Mesenchymal stem cell (in vitro differentiated cells and primary cell): ENCODE data around the gene DNASE1L3.

Source experiments
- DNase-seq: peaks from one replicate; pipeline ENCODE4 v3.0.0-alpha.2; 2013
- H2AFZ ChIP-seq: one replicate; pipeline ENCODE4 v1.6.1; 2013; ENCODE audit warnings: low read depth, mild to moderate bottlenecking, control low read depth, inconsistent platforms, low read length, moderate library complexity
- H2AK5ac ChIP-seq: 2 replicates; pipeline ENCODE4 v1.6.1; 2013; ENCODE audit warnings: low read length, moderate library complexity, mild to moderate bottlenecking, inconsistent platforms; ENCODE audit not compliant: severe bottlenecking
- H2BK120ac ChIP-seq: one replicate; pipeline ENCODE4 v1.6.1; 2013; ENCODE audit warnings: low read depth, mild to moderate bottlenecking, inconsistent platforms, low read length, moderate library complexity
- H2BK12ac ChIP-seq, 2 experiments: one replicate each; pipeline ENCODE4 v1.6.1; 2013; ENCODE audit warnings: inconsistent platforms in 2 of 2, low read length in 2 of 2, mild to moderate bottlenecking in 2 of 2, moderate library complexity in 2 of 2, control low read depth in 1 of 2
- H2BK15ac ChIP-seq: one replicate; pipeline ENCODE4 v1.6.1; 2013; ENCODE audit warnings: mild to moderate bottlenecking, low read depth, inconsistent platforms; ENCODE audit not compliant: poor library complexity, severe bottlenecking
- H2BK5ac ChIP-seq: 2 replicates; pipeline ENCODE4 v1.6.1; 2013; ENCODE audit warnings: low read depth, mild to moderate bottlenecking, low read length, control low read depth, inconsistent platforms; ENCODE audit not compliant: poor library complexity, severe bottlenecking
- H3K14ac ChIP-seq, 2 experiments: one replicate each; pipeline ENCODE4 v1.6.1; 2013; ENCODE audit warnings: inconsistent platforms in 2 of 2, low read length in 2 of 2, control low read depth in 1 of 2, mild to moderate bottlenecking in 1 of 2, moderate library complexity in 1 of 2
- H3K18ac ChIP-seq, 2 experiments: one replicate each; pipeline ENCODE4 v1.6.1; 2013; ENCODE audit warnings: inconsistent platforms in 2 of 2, low read length in 2 of 2, control low read depth in 1 of 2, low read depth in 1 of 2, mild to moderate bottlenecking in 1 of 2
- H3K23ac ChIP-seq, 2 experiments: one replicate each; pipeline ENCODE4 v1.6.1; 2013; ENCODE audit warnings: inconsistent platforms in 2 of 2, low read length in 2 of 2, mild to moderate bottlenecking in 2 of 2, moderate library complexity in 2 of 2, control low read depth in 1 of 2
- H3K27ac ChIP-seq: 2 replicates; pipeline ENCODE4 v1.5.1; 2013; ENCODE audit warnings: mild to moderate bottlenecking, moderate library complexity, low read length, control low read depth, inconsistent platforms; ENCODE audit not compliant: poor library complexity, severe bottlenecking
- H3K27me3 ChIP-seq, 2 experiments: 2 replicates each; pipeline versions ENCODE4 v1.6.1 to v1.7.0; 2013; ENCODE audit warnings: low read length in 2 of 2, mild to moderate bottlenecking in 2 of 2, moderate library complexity in 2 of 2, control low read depth in 1 of 2, inconsistent platforms in 1 of 2; ENCODE audit not compliant: control insufficient read depth in 1 of 2, insufficient read depth in 1 of 2
- H3K36me3 ChIP-seq, 2 experiments: 2 replicates each; pipeline versions ENCODE4 v1.6.1 to v1.7.0; 2013; ENCODE audit warnings: low read length in 2 of 2, control low read depth in 1 of 2, inconsistent platforms in 1 of 2, low read depth in 1 of 2, mild to moderate bottlenecking in 1 of 2; ENCODE audit not compliant: insufficient read depth in 2 of 2, control insufficient read depth in 1 of 2
- H3K4ac ChIP-seq, 2 experiments: one replicate each; pipeline ENCODE4 v1.6.1; 2013; ENCODE audit warnings: inconsistent platforms in 2 of 2, low read length in 2 of 2, mild to moderate bottlenecking in 2 of 2, moderate library complexity in 2 of 2, control low read depth in 1 of 2, low read depth in 1 of 2
- H3K4me1 ChIP-seq: 2 replicates; pipeline ENCODE4 v1.6.1; 2013; ENCODE audit warnings: low read depth, low read length, control low read depth; ENCODE audit not compliant: control insufficient read depth, insufficient read depth
- H3K4me2 ChIP-seq: 2 replicates; pipeline ENCODE4 v1.6.1; 2013; ENCODE audit warnings: low read length, mild to moderate bottlenecking, inconsistent platforms; ENCODE audit not compliant: poor library complexity, severe bottlenecking
- H3K4me3 ChIP-seq, 2 experiments: 2 replicates each; pipeline versions ENCODE4 v1.5.1 to v1.7.0; 2013; ENCODE audit warnings: low read length in 2 of 2, mild to moderate bottlenecking in 2 of 2, control low read depth in 1 of 2, low read depth in 1 of 2; ENCODE audit not compliant: insufficient read depth in 1 of 2
- H3K79me1 ChIP-seq: replicated peaks from 2 replicates; pipeline ENCODE4 v1.6.1; 2013; ENCODE audit warnings: mild to moderate bottlenecking, control low read depth, low read length, inconsistent platforms; ENCODE audit not compliant: poor library complexity, severe bottlenecking
- H3K9ac ChIP-seq: 2 replicates; pipeline ENCODE4 v1.7.0; 2013; ENCODE audit warnings: mild to moderate bottlenecking, low read length, moderate library complexity
- H3K9me3 ChIP-seq: 2 replicates; pipeline ENCODE4 v1.7.0; 2013; ENCODE audit warnings: mild to moderate bottlenecking, low read length; ENCODE audit not compliant: control insufficient read depth
- H4K8ac ChIP-seq: one replicate; pipeline ENCODE4 v1.6.1; 2013; ENCODE audit warnings: inconsistent platforms, mild to moderate bottlenecking, low read length, moderate library complexity
- H4K91ac ChIP-seq: one replicate; pipeline ENCODE4 v1.6.1; 2013; ENCODE audit warnings: mild to moderate bottlenecking, low read length, inconsistent platforms
- WGBS: methylation state at CpG from one replicate; pipeline ENCODE4 v1.1.7; 2013; ENCODE audit warnings: mixed read lengths; 5-methylcytosine and 5-hydroxymethylcytosine counted together

DNASE1L3 gene

GRCh38 chr3:58184309-58184981, 26.3 kb downstream of the DNASE1L3 start:
- WGBS, result 88% methylated on average over 9 of the region's 11 CpGs
- Histone ChIP-seq H2BK12ac (no peak overlapping the region), H2BK15ac (no peak overlapping the region), H3K27me3 (peaks cover 5 to 18% of the 10 kb centered on the region in 2 experiments), H3K23ac (no peak overlapping the region), H3K4me3 (no peak overlapping the region), H3K4me2 (no peak overlapping the region), H3K9ac (no peak overlapping the region), H3K79me1 (no peaks in the 10 kb centered on the region), H3K4ac (no peak overlapping the region), H2BK120ac (no peak overlapping the region), H2BK5ac (no peak overlapping the region), H3K18ac (no peak overlapping the region), H4K8ac (no peak overlapping the region), H4K91ac (no peak overlapping the region), H3K9me3 (no peaks in the 10 kb centered on the region), H2AK5ac (no peak overlapping the region), H3K4me1 (peaks cover 8% of the 10 kb centered on the region), H2AFZ (no peak overlapping the region), H3K14ac (no peak overlapping the region), H3K27ac (no peak overlapping the region), H3K36me3 (no peaks in the 10 kb centered on the region)
- no peak for DNase-seq

DNA sequence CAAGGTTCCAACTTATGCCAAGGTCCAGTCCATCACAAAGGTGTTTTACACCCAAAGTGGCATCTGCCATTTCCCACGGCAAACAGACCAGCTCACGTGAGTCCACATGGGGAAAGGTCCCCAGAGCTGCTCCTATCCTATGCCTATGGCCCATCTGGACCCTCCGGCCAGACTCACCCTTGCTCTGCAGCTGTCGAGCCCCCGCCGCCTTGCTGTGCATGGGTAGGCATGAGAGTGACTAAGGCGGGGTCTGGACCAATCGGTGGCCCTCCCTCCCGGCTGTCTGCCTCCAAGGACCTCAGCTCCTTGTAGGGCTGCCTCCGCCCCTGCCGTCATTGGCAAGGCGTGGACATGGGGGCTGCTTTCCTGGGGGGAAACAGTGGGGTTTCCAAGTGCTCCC, 26.9 kb downstream of the DNASE1L3 start:
- no peak overlapping the region for H4K91ac ChIP-seq
- no peak overlapping the region for H3K9ac ChIP-seq
- no peak overlapping the region for H3K27ac ChIP-seq
- H3K14ac ChIP-seq, result no peak overlapping the region
- H3K23ac ChIP-seq, result no peak overlapping the region
- H2BK15ac ChIP-seq, result no peak overlapping the region
- no peak overlapping the region for H4K8ac ChIP-seq
- DNase-seq, result no peak
- no peak overlapping the region for H2AK5ac ChIP-seq
- H3K9me3 ChIP-seq, result no peaks in the 10 kb centered on the region
- no peaks in the 10 kb centered on the region for H3K79me1 ChIP-seq
- peaks cover 8% of the 10 kb centered on the region for H3K4me1 ChIP-seq
- no peaks in the 10 kb centered on the region for H3K36me3 ChIP-seq
- no peak overlapping the region for H2BK5ac ChIP-seq
- no peak overlapping the region for H3K4me3 ChIP-seq
- no peak overlapping the region for H3K4me2 ChIP-seq
- 84% methylated on average over 12 of the region's 12 CpGs for WGBS
- no peak overlapping the region for H2BK120ac ChIP-seq
- H2BK12ac ChIP-seq, result no peak overlapping the region
- H3K18ac ChIP-seq, result no peak overlapping the region
- no peak overlapping the region for H3K4ac ChIP-seq
- H2AFZ ChIP-seq, result no peak overlapping the region
- H3K27me3 ChIP-seq, result peaks cover 5 to 18% of the 10 kb centered on the region in 2 experiments

GRCh38 chr3:58183221-58183620, 27.6 kb downstream of the DNASE1L3 start:
- Histone ChIP-seq H3K4me3 (no peak overlapping the region), H3K27ac (no peak overlapping the region), H3K79me1 (no peaks in the 10 kb centered on the region), H3K27me3 (peaks cover 5 to 18% of the 10 kb centered on the region in 2 experiments), H3K18ac (no peak overlapping the region), H3K4ac (no peak overlapping the region), H3K23ac (no peak overlapping the region), H3K14ac (no peak overlapping the region), H3K4me2 (no peak overlapping the region), H2AFZ (no peak overlapping the region), H2BK15ac (no peak overlapping the region), H2BK5ac (no peak overlapping the region), H4K91ac (no peak overlapping the region), H2BK120ac (no peak overlapping the region), H3K9me3 (no peaks in the 10 kb centered on the region), H3K9ac (no peak overlapping the region), H3K4me1 (peaks cover 7% of the 10 kb centered on the region), H4K8ac (no peak overlapping the region), H3K36me3 (no peaks in the 10 kb centered on the region), H2AK5ac (no peak overlapping the region), H2BK12ac (no peak overlapping the region)
- DNase-seq, result no peak
- WGBS, result 77% methylated on average over 1 of the region's 1 CpG

DNA sequence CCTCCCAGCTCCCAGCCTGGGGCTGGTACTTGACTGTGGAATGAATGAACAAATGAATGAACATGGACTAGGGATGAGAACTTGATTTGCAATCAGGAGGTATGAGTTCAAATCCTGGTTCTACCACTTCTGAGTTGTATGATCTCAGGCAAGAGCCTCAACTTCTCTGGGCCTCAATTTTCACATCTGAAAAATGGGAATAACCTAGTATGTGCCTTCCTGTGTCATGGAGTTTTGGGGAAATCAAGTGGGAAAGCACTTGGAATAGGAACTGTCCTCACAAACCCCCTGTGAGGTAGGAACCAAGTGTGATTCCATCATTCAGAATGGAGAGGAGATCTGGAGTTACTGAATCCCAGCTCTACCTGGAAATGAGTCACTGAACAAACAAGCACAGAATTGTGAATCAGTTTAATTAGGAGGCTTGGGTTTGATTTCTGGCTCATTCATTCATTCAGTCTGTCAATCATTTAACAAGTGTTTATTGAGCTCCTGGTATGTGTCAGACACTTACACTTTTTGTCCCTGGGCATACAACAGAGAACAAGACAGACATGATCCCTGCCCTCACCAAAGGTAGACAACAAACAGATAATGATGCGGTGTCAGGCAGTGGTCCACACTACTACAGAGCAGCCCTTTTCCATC, 29.7 kb downstream of the DNASE1L3 start:
- Histone ChIP-seq H4K8ac (no peak overlapping the region), H2BK15ac (no peak overlapping the region), H3K4me2 (no peak overlapping the region), H3K79me1 (no peaks in the 10 kb centered on the region), H3K4me3 (no peak overlapping the region), H4K91ac (no peak overlapping the region), H3K4ac (no peak overlapping the region), H3K27ac (no peak overlapping the region), H2AK5ac (no peak overlapping the region), H2BK120ac (no peak overlapping the region), H2BK12ac (no peak overlapping the region), H3K9me3 (no peaks in the 10 kb centered on the region), H3K27me3 (peaks cover 5 to 18% of the 10 kb centered on the region in 2 experiments), H2BK5ac (no peak overlapping the region), H3K18ac (no peak overlapping the region), H3K36me3 (no peaks in the 10 kb centered on the region), H3K14ac (no peak overlapping the region), H2AFZ (no peak overlapping the region), H3K9ac (no peak overlapping the region), H3K23ac (no peak overlapping the region), H3K4me1 (peaks cover 12% of the 10 kb centered on the region)
- no peak for DNase-seq
- no CpG with 5 or more reads among the region's 1 CpG for WGBS
